NCI-H82 treated with DMSO at 0.1 percent for 48 hours (cell line): Measurements from ENCODE around the gene TRIAP1.

ENCODE experiments used
- DNase-seq: peaks from one replicate; lab custom pipeline; 2025; ENCODE audit not compliant: unreplicated experiment; lab: John Stamatoyannopoulos, UW

The TRIAP1 gene

GRCh38 chr12:120432772-120433525, 13.2 kb downstream of the TRIAP1 start:
- DNase-seq, result no peak

DNA sequence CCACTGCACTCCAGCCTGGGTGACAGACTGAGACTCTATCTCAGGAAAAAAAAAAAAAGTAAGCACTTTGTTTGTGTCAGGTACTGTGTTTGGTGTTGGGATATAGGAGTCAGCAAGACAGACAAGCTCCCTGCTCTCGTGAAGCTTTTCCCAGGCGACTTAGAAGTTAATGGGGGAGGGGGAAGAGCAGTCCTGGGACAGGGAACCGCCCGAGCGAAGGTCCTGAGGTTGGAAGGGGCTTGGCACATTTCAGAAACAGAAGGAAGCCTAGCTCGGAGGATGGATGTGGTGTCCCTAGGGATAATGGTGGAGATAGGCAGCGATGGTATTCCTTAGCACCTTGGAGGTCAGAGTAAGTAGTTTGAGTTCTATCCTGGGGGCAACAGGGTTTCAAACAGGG, 16.8 kb downstream of the TRIAP1 start:
- DNase-seq, result no peak

GRCh38 chr12:120428597-120429229, 17.5 kb downstream of the TRIAP1 start:
- no peak for DNase-seq

DNA sequence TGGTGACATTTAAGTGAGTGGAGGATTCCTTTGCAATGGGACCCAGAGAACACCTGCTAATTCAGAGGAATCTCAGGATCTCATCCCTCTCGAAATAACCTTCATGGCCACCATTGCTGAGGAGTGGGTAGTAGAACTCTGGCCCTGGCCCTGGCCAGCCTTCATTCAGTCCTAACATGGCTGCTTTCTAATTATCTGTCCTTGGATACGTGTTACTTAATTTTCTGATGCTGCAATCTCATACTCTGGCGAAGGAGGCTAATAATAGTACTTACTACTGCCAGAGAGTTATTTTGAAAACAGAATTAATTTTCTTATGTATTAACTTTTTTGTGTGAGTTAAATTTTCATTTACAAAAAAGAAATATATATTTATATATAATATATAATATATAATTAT, 20.4 kb downstream of the TRIAP1 start:
- no peak for DNase-seq

- no peak for DNase-seq
Measured at GRCh38 chr12:120422892-120423456, 23.2 kb downstream of the TRIAP1 start.

DNA sequence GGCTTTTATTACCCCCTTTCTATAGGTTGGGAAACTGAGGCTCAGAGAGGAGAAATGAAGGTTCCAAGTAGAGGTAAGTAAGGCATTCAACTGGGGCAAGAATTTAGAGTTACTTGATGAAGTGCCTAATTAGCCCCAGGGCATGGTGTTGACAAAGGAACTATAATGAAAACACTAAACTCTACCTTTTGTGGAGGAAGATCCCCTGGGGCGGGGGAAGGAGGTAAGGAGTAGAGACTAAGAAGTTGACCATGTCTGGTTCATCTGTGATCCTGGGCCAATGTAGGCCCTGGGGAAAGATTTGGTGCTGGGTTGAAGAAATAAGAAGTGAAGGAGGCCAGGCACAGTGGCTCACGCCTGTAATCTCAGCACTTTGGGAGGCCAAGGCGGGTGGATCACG, 24.5 kb downstream of the TRIAP1 start:
- no peak for DNase-seq

DNA sequence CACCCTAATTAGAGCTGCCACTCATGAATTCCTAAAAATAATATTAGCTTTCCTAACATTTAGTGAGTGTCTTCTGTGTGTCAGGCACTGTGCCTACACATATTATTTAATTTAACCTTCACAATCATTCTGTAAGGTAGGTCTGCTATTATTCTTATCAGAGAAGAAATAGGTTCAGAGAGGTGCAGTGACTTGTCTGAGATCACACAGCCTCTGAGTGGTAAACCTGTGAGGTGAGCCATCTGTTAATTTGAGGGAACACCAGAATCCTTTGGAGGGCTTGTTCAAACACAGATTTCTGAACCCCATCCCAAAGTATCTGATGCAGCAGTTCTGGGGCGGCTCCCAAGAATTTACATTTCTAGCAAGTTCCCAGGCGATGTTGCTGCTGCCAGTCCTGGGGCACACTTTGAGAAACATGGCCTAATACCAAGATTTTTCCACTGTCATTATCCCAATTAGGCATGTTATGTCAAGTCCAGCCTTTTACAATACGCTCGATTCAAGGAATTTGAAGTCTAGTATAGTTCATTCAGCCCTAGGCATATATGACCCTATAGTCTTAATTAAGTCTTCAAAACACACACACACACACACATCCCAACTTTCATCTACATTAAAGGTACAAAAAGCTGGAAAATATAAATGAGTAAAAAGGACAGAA, 28.1 kb downstream of the TRIAP1 start:
- no peak for DNase-seq

- DNase-seq, result peak; percentile 35
Measured at GRCh38 chr12:120416490-120417216, 29.5 kb downstream of the TRIAP1 start.

GRCh38 chr12:120413901-120414695, 32.1 kb downstream of the TRIAP1 start:
- no peak for DNase-seq

- no peak for DNase-seq
Measured at GRCh38 chr12:120412421-120412820, 33.8 kb downstream of the TRIAP1 start.

DNA sequence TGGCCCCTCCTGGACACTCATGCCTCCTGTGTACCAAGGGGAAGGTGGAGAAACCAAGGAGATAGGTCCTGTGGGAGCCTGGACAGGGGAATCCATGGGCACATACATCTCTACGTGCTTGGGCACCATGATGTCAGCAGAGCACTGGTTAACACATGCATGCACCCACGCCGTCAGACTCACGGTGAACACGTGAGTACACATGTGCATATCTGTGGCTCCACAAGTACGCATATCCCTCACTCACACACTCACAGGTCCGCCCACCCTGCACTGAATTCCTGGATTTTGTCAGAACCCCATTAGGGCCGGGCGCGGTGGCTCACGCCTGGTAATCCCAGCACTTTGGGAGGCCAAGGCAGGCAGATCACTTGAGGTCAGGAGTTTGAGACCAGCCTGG, 37.4 kb downstream of the TRIAP1 start:
- DNase-seq, result no peak

GRCh38 chr12:120406553-120406952, 39.6 kb downstream of the TRIAP1 start:
- no peak for DNase-seq

DNA sequence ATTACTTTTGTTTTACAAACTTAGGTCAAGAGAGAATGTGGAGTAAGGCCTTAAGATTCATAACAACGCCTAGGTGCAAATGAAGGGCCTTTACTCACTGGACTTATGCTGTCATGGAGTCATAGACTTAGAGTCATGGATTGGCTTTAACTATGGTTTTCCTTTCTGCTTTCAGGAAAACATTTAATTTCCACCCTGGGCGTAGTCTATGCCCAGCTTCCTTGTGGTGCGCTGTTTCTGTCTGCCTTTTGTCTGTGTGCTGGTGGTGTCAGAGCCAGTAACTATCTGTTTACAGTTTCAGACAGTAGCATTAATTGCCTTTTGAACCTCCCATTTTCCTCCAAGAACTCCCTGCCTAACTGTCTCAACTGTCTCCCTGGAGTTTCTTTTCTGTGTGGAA, 40.1 kb downstream of the TRIAP1 start:
- DNase-seq, result no peak

- no peak for DNase-seq
Measured at GRCh38 chr12:120404271-120404670, 41.9 kb downstream of the TRIAP1 start.

- no peak for DNase-seq
Measured at GRCh38 chr12:120403869-120404268, 42.3 kb downstream of the TRIAP1 start.

GRCh38 chr12:120402217-120402616, 44.0 kb downstream of the TRIAP1 start:
- no peak for DNase-seq

DNA sequence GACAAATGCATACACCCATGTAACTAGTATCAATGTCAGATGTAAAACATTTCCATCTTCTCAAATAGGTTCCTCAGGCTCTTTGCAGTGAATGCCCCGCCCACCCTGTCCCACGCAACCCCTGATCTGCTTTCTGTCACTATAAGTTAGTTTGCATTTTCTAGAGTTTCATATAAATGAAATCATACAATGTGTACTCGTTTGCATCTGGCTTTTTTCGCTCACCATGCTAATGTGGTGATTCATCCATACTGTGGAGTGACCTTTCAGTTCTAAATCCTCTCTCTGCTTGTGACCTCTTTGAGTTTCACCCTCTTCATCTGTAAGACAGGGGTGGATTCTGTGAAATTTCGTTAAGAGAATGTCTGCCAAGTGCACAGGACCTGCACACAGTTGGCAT, 46.7 kb downstream of the TRIAP1 start:
- DNase-seq, result no peak

DNA sequence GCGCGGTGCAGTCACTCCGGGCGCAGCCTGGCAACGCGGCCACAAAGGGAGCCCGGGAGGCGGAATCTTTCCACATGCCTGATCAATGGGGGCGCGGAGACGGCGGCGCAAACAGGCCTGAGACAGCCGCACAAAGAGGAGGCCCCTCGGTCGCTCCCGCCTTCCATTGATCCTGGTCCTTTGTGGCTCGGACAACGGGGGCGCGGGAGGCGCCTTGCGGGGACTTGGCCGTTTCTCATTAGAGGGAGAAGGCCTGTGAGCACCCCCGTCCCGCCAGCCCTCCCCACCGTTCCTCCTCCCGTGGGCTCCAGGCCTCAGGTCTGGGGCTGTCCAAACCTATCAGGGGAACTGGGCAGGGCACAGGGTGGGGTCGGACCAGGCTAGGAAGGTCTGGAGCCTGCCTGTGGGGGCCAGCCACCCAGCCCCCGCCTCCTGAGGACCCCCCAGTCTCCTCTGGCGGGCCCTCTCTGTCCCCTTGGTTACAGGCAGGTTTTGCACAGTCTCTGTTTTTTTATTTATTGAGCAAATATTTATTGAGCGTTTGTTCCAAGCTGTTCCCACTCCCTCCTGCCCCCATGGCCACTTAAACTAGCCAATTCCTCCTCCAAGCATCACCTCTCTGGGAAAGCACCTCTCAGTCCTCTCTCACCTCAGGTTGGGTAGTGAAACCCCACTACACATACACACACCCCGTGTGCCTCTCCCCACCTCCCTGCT, 48.2 kb downstream of the TRIAP1 start:
- no peak for DNase-seq

GRCh38 chr12:120394483-120395367, 51.5 kb downstream of the TRIAP1 start:
- DNase-seq, result peak; percentile 47
